GM18498 (cell line): ENCODE data around the gene GATD1.
A peak's percentile ranks its signal among the peaks of the same experiment; 100 is the strongest.
"Not testable (repeated sequence)": the region's sequence is repeated elsewhere in the genome, so short reads cannot be mapped to it uniquely, and the experiment has no call there.

Source experiments
- ATAC-seq: cut with Tn5 transposase; IDR thresholded peaks from one replicate; pipeline ENCODE4 v1.9.1; 2021; ENCODE audit warnings: mild to moderate bottlenecking, moderate library complexity; ENCODE audit not compliant: unreplicated experiment

Gene GATD1

DNA sequence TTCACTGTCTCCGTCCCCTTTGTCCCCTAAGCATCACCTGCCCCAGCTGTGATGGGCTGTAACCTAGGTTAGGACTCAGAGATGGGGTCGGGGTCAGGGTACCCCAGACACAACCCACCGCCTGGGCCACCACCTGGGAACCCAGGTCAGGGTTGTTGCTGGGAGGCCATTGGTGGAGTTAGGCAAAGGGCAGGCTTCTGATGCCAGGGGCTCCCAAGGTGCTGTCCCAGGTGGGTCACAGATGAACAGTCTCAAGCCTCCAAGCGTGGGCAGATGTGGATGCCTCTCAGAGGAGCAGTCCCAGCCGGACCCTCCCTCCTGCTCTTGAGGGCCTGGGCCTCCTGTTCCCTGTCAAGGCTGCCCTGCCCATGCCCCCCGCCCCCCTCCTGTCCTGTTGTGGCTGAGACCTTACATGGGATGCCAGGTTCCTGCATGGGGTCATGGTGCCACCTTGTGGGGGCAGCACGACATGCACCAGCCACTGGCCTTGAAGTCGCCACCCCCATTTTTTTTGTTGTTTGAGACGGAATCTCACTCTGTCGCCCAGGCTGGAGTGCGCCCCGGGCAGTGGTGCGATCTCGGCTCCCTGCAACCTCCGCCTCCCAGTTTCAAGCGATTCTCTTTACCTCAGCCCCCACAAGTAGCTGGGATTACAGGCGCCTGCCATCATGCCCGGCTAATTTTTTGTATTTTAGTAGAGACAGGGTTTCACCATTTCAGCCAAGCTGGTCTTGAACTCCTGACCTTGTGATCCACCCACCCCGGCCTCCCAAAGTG lies 12.1 kb downstream of the GATD1 start:
- peak; percentile 47 for ATAC-seq

GRCh38 chr11:764322-765024 lies 12.8 kb downstream of the GATD1 start:
- no peak for ATAC-seq

DNA sequence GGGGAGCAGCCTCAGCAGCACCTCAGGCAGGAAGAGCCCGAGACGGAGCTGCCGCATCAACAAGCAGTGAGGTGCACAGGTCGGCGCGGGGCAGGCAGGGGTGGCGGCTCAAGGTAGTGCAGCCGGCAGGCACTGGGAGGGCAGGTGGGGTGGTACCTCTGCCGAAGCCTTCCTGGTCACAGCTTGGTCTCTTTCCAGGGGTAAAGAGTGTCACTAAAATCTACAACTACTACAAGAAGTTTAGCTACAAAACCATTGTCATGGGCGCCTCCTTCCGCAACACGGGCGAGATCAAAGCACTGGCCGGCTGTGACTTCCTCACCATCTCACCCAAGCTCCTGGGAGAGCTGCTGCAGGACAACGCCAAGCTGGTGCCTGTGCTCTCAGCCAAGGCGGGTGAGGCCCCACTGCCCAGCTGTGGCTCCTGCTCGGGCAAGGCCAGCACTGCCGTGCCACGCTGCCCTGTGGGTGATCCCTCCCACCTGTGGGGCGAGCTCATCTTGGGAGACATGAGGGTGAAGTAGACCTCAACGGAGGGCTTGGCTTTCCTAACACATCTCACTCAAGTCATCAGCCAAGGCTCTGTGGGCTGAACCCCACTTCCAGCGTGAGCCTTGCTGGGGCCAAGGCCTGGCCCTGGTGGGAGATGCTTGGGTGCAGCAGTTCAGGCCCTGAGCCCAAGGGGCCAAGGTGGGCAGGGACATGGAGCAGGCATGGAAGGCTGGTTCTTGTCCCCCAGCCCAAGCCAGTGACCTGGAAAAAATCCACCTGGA lies 13.6 kb downstream of the GATD1 start:
- ATAC-seq: no peak

- ATAC-seq: no peak
Measured at GRCh38 chr11:763073-763463, 14.2 kb downstream of the GATD1 start.

- ATAC-seq: no peak
Measured at GRCh38 chr11:762421-763072, 14.7 kb downstream of the GATD1 start.

GRCh38 chr11:761526-762108 lies 15.7 kb downstream of the GATD1 start:
- ATAC-seq: no peak

DNA sequence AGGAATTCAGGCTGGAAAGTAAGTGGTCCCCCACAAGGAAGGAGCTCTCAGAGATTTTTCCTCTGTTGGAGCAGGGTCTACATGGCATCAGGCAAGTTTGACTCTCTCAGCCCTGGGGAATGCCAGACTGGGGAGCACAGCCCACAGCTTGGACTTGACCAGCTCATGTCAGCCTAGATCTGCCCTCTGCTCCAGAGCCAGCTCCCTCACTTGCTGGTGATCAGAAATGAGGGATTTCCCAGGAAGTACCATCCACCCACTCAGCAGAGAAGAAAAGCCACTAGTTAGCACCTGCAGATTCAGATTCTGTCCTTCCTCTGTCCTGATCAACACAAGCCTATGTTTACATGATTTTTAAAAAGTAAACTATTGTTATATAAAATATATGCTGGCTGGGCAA lies 17.1 kb downstream of the GATD1 start:
- no peak for ATAC-seq

DNA sequence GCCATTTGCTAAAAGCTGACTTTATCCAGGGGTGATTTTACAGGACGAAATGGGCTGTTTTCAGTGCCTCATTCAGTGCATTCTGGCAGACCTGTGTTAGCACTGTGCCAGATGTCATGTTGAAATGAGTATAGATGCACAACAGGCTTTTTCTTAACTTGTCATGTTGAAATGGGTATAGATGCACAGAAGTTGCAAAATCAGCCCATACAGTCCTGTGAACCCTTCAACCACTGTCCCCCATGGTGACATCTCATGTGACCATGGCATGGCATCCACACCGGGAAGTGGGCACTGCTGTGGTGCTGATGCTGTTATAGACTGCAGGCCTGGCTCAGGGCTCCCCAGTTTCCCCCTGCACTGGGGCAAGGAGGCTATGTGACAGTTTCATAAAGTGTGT lies 27.6 kb downstream of the GATD1 start:
- no peak for ATAC-seq

DNA sequence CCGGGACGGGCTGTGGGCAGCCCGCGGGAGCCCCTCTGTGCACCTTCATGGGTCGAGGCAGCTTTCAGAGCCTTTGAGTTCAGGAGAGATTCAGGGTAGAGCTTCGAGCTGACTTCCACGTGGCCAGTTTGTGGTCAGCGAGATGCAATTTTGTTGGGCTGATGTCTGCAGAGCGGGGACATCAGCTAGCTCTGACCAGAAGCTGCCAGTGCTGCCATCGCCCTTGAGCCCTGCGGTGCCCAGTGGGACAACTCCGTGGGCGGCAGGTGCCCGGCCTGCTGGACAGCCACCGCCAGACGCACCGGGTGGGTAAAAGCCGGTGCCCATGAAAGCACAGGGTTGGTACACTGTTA lies 29.3 kb downstream of the GATD1 start:
- ATAC-seq: peak; percentile 11

- ATAC-seq: peak; percentile 91
Measured at GRCh38 chr11:747158-748006, 29.9 kb downstream of the GATD1 start, which contains the start of gene TALDO1. TALDO1 (plus strand) TSS chr11:747464; CDS start chr11:747482, 18 bp downstream.

DNA sequence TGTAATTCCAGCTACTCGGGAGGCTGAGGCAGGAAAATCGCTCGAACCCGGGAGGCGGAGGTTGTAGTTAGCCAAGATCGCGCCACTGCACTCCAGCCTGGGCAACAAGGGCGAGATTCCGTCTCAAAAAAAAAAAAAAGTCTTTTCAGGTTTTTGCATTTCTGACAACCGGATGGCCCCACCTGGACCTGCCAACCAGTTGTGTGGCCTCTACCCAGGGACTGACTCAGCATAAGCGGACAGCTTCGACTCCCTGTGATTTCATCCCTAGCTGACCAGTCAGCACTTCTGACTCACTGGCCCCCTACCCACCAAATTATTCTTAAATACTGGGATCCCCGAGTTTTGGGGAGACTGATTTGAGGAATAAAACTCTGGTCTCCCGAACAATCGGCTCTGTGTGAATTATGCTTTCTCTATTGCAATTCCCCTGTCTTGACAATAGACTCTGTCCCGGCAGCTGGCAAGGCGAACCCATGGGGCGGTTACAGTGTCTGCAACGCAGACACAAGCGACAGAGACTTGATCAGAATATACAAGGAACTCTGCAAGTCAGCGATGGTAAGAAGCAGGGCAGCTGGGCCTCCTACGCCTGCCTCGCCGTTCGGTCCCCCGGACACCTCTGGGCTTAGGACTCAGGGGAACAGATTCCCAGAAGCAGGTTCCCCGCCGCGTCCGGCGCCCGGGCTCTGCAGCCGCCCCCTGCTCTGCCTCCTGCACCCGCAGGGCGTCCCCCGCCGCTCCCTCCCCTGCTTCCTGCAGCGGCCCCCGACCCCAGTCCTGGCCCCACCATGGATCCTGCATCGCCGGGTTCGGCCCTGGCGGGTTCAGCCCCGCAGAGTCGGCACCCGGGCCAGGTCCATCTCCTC lies 30.8 kb downstream of the GATD1 start:
- ATAC-seq: peak; percentile 41

DNA sequence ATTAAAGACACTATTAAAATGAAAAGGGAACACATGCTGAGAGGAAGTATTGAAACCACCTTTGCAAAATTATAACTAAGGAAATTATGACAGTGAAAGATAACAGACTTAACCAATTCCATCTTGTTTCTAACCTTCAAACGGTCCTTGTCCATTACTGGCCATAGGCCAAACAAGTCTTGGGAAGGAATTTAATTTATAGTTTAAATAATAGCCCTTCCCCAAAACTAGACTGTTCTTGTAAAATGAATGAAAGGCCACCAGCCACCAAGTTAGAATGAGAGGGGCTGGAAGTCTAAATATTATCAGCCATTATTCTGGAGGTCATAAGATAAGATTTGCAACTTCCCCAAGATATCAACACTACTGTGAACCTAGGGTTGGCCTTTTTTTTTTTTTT lies 31.9 kb downstream of the GATD1 start:
- ATAC-seq: no peak

DNA sequence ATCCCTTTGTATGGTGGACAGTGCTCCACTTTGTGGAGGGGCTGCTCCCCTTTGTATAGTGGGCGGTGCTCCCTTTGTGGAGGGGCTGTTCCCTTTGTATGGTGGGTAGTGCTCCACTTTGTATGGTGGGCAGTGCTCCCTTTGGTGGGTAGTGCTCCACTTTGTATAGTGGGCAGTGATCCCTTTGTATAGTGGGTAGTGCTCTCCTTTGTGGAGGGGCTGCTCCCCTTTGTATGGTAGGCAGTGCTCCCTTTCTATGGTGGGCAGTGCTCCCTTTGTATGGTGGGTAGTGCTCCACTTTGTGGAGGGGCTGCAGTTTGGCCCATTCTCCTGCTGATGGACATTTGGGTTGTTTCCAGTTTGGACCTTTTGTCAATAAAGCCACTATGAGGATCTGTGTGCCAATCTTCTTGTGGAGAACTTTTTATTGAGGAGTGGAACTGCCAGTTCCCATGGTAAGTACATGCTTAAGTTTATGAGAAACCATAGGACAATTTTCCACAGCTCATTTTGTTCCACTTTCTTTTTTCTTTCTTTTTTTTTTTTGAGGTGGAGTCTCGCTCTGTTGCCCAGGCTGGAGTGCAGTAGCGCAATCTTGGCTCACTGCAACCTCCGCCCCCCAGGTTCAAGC lies 34.6 kb downstream of the GATD1 start:
- no peak for ATAC-seq

GRCh38 chr11:742156-742546 lies 35.1 kb downstream of the GATD1 start:
- ATAC-seq: no peak

DNA sequence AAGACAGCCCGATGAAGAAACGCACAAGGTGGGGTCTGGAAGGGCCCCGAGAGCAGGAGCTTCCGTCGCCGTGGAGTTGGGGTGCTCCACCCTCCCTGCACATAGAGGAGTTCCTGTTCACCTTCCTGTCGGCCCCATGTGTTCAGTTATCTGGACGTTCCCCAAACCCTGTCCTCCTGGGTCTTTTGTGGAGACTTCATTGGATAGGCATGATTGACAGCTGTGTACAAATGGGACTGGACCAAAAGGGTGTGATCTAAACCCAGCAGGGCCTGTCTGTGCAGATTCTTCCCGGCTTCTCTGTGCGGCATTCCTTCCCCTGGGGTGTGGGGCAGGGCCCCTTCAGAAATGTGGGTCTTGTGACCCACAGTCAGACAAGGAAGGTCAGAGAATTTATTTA lies 39.4 kb downstream of the GATD1 start:
- not testable (repeated sequence) for ATAC-seq

- no peak for ATAC-seq
Measured at GRCh38 chr11:737366-737765, 39.9 kb downstream of the GATD1 start.

DNA sequence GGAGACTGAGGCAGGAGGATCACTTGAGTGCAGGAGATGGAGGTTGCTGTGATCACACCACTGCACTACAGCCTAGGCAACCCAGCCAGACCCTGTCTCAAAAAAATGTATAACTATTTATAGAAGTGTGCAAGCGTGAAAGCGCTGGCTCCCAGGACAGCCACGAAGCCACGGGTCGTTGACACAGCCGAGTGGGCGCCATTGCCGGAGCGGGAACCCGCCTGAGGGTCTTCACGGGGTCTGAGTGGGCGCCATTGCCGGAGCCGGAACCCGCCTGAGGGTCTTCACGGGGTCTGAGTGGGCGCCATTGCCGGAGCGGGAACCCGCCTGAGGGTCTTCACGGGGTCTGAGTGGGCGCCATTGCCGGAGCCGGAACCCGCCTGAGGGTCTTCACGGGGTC lies 42.7 kb downstream of the GATD1 start:
- not testable (repeated sequence) for ATAC-seq

GRCh38 chr11:733072-733471 lies 44.2 kb downstream of the GATD1 start:
- ATAC-seq: no peak
